ENCODE data around the gene FAM89A.

DNA sequence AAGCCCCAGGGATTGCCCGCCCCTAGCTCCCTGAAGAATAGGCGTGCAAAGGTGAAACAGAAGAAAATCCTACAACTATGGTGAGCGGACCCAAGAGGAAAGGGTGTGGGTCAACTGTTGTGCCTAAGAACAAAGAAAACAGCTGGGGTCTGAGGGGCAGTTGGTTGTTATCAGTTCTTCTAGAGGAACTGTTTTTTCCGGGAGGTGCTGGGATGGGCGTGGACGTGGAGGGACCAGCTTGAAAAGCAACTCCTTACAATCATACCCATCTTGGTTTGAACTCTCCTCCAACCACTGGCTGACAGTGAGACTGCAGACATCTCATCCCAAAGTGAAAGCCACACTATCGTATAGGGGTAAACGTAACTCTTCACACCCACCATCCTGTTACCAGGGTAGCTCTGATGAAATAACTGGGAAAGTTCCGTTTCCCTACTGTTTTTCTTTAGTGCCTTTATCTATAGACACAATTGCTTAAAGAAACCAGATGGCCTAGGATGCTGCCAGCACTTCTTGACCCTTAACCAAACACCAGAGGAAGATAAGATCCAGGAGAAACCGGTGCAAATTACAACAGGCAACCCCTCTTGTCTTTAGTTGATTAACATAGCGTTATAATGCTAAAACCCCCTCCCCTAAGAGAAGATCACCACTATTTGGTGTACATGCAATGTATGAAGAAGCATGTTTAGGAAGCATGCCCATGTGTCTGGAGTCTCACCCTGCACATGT lies 25.6 kb upstream of the FAM89A start:
- TF ChIP-seq FOS (IDR thresholded peaks at IDR 0.05; ENCODE audit: borderline replicate concordance, insufficient read depth, low read length) = no peak
- no peak for TF ChIP-seq MAX (IDR thresholded peaks at IDR 0.05; ENCODE audit: insufficient read depth, insufficient read length)
- TF ChIP-seq CTCF (IDR thresholded peaks at IDR 0.05; ENCODE audit: extremely low read depth in 1 of 2, insufficient read depth in 1 of 2, low read depth in 1 of 2, low read length in 2 of 2) = no peak

All from endothelial cell of umbilical vein (primary cell).